Umbilical cord (tissue), 2 donors: Measurements from ENCODE around the gene H19. TPM values are rescaled to one million over a fixed set of nuclear protein-coding genes. Genes with fewer than 3 reads are reported as not detected.

Experiments
- DNase-seq: peaks from one replicate; pipeline ENCODE4 v3.0.0-alpha.2; 2015; ENCODE audit warnings: low spot score
- total RNA-seq: library from RNA; depleted of rRNA; stranded (reverse); fragments of >200 nt; gene quantifications from one replicate; pipeline ENCODE4 v1.2.3, GENCODE V29; 2014; ENCODE audit warnings: low replicate concordance; ENCODE audit not compliant: insufficient read depth

Gene H19
- total RNA-seq, 1 donor from 2014 or later, result 30,713 TPM

DNA sequence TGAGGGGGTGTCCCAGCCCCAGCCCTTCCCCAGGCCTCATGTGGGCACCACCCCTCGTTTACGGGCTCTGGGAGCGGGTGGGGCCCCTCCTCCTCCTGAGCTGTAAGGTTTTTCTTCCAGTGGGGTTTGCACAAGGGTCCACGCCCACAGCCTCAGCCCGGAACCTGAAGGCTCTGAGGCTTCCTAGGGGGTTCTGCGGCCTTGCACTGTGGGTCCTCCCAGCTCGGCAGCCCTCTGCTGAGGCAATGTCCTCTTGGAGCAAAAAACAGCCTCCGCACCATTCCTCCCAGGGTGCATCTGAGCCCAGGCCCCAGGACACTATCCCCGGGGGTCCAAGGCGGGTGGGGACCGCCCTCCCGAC, 14.1 kb downstream of the H19 start:
- peak; percentile 1 for DNase-seq

DNA sequence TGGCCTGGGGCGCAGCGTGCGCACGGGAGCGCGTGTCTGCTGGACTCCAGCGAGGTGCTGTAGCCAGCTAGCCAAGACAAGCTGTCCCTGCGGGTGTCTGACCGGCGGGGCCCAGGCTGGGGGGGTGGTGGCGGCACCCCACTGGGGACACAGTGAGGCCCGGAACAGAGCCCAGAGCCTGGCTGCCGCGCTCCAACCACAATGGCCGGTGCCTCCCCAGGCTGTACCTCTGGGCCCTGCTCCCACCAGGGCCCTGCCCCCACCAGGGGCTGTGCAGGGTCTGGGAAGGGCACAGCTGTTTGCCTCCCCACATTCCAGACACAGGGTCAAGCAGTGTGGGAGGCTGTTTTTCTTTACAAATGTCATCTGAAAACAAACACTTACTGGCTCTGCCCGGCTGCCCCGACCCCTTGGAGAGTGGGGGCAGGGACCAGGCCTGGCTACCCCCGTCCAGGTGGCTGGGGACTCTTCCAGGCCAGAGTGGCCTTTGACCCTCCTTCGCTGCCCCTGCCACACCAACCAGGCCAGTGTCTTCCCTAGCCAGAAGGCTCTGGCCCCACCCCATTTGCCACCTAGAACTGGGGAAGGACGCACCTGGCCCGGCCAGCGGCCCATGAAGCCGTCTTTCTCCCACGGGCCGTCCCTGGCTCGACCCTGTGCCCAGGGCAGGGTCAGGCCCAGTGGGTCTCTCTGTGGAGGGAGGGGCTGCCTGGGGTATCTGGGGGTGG, 14.6 kb downstream of the H19 start:
- no peak for DNase-seq

DNA sequence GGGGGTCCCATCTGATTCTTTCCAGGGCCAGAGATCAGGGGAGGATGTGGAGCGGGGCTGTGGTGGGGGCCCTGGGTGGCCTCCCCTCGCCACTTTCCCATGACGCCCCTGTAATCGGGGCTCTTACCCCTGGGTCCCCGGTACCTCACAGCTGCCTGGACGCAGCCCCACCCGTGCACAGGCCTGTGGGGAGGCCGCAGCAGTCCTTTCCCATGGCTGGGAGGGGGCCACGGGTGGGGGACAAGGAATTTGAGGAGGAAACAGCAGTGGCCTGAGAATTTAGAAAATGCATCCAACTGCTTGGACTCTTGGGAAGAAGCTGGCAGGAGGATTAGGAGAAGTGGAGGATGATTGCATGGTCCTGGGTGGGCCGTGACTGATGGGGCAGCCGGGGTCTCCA, 18.0 kb downstream of the H19 start:
- no peak for DNase-seq

GRCh38 chr11:1978720-1979473, 18.7 kb downstream of the H19 start:
- no peak for DNase-seq

- DNase-seq, result no peak
Measured at GRCh38 chr11:1975185-1975584, 22.5 kb downstream of the H19 start.

GRCh38 chr11:1970956-1971355, 26.7 kb downstream of the H19 start:
- DNase-seq, result no peak

- no peak for DNase-seq
Measured at GRCh38 chr11:1969776-1970175, 27.9 kb downstream of the H19 start.

- DNase-seq, result no peak
Measured at GRCh38 chr11:1969035-1969434, 28.6 kb downstream of the H19 start.

GRCh38 chr11:1968454-1969002, 29.1 kb downstream of the H19 start:
- DNase-seq, result no peak

- peak; percentile 39 for DNase-seq
Measured at GRCh38 chr11:1967641-1968225, 29.9 kb downstream of the H19 start.

GRCh38 chr11:1966531-1966930, 31.1 kb downstream of the H19 start:
- no peak for DNase-seq

DNA sequence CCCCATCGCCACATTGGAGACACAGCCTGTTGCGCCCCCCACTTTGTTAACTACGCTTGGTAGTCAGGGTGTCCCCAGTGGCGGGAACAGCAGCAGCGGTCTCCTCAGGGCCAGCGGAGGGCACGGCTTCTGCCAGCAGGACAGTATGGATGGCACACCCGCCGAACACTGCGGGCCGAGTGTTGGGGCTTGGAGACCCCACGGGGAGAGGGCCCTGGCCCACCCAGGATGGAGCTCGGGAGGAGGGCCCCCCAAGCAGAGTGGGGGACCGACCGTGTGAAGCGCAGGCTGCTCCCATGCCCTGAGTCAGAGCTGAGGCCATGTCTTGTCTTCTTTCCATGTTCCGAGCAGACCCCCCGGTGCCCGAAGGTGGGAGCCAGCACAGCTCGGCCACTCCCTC, 32.7 kb downstream of the H19 start:
- no peak for DNase-seq

DNA sequence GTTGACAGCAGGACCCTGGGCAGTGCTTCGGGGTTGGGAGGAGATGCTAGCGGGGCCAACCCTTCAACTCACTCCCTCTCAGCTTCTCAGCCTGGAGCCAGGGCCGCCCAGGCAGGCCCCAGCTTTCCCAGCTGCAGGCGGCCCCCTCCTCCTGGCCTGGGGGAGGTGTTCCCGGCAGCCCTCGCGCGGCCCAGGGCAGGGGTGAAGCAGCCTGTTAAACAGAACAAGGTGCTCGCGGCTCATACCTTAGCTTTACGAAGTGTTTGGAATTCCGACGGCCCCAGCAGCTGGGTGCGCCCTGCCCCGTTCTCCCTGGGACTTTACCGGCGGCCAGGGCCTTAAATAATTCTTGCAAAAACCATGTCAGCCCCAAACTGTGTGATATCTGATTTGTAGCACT, 33.3 kb downstream of the H19 start:
- DNase-seq, result no peak

GRCh38 chr11:1963864-1964263, 33.8 kb downstream of the H19 start:
- no peak for DNase-seq

GRCh38 chr11:1959786-1960185, 37.9 kb downstream of the H19 start:
- DNase-seq, result no peak

- DNase-seq, result no peak
Measured at GRCh38 chr11:1958367-1958766, 39.3 kb downstream of the H19 start.

GRCh38 chr11:1953489-1954266, 44.0 kb downstream of the H19 start:
- DNase-seq, result no peak

DNA sequence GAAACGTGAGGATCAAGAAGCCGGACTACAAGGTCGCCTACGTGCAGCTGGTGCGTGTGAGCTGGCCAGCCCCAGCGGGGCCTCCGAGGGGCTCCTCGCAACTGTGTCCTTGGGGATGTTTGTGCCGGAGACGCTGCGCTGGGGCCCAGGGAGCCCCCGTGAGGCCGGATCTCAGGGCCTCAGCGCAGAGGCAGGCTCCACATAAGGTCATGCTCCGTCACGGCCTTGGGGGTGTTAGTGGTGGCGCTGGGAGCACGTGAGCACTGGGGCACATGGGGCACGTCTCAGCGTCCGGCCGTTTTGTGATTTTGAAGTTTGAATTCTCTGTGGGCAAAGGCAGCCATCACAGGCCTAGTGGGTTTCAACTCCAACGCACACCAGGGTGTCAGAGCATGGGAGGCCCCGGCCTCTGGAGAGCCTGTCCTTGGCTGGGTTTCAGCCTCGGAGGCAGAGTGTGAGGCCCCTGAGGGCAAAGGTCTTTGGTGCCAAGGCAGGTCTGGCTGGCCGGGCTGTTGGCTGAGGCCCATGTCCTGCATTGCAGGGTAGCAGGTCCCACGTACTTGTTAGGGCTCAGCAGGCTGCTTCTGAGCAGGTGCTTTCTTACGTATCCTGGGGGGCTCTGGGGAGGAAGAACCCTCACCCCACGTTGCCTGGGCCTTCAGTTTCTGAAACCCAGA, 44.7 kb downstream of the H19 start:
- DNase-seq, result no peak

DNA sequence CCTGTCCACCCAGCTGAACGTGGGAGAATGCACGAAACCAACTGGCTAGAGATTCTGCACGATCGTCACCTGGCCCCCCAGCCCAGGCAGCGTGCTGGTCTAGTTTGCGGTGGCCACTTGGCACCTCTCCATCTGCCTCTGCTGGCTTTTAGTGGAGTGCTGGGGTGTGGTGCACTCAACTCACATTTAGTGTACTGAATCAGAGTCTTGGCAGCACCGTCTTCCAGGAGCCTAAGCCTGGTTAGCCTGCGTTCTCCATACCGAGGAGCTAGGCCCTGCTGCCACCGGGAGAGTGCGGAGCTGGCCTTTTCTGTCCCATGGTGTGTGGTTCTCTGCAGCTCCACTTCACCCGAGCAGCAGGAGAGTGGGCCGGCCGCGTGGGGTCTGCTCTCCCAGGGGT, 47.7 kb downstream of the H19 start:
- no peak for DNase-seq

- no peak for DNase-seq
Measured at GRCh38 chr11:1949302-1949701, 48.3 kb downstream of the H19 start.

DNA sequence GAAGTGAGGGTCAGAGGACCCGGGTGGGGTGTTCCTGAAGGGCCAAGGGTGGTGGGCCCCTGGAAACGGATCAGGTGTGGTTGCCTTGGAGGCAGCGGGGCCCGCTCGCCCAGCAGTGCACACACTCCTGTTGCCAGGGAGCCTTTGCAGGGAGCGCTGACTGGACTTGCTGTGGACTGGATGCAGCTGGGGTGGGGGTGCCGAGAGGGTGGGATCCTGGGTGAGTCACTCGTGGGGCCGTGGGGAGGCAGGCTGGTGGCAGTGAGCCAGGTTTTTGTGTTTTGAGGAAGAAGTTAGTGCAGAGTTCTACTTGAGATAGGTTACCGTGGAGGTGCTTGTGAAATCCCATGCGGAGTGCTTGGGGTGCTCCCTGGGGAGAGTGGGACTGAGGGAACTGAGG, 49.3 kb downstream of the H19 start:
- DNase-seq, result no peak
